DLD1 (cell line): Measurements from ENCODE around the gene ZNF254.
"Not testable (repeated sequence)": the region's sequence is repeated elsewhere in the genome, so short reads cannot be mapped to it uniquely, and the experiment has no call there.

ENCODE experiments used
- in situ Hi-C: cut with HindIII; loops from 2 replicates; pipeline ENCODE4 v1.10.0; 2017; ENCODE audit warnings: low sequenced_read_pairs

ZNF254 gene

GRCh38 chr19:24071078-24071477, 15.9 kb upstream of the ZNF254 start:
- in situ Hi-C loops: no loop called here

GRCh38 chr19:24072720-24073119, 14.3 kb upstream of the ZNF254 start:
- in situ Hi-C loops: no loop called here

DNA sequence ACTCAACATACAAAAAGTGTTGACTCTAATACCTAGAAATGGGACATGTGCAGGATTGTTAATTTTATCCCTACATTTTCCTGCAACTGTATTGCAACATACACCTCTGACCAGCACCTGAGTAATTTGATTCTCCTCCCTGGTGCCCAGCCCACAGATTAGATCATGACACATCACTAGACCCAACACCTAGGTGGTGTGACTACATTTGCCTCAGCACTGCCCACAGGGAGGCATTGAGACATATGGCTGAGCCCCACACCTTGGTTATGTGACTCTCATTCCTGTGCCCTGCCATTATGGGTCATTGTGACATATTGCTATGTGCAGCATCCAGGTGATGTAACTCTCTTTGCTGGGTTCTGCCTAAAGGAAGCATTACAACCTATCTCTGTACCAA, 13.2 kb upstream of the ZNF254 start:
- in situ Hi-C loops: no loop called here

DNA sequence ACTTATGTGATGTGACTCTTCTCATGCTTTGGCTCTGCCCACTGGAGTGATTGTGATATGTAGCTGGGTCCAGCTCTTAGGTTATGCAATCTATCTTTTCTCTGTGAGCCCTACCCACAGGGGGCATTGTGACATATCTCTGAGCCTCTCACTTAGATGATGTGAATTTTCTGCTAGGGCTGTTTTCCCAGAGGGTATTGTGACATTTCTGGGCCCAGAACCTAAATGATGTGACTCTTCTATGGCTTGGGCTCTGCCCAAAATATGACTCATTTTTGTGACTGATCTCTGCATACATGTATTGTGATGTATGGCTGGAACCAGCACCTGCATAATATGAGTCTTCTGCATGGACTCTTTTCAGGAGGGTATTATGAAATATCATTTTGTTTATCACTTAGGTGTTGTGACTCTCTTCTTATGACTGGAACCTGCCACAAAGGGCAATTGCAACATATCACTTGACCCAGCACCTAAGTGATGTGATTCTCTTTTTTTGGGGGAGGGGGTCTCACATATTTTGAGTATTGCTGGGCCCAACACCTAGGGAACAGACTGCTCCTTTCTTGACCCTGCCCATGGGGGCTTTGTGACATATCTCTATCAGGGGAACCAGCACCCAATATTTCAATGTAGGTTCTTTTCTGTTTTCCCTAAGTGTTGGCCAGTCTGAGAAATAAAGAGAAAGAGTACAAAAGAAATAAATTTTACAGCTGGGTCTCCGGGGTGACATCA, 12.1 kb upstream of the ZNF254 start:
- in situ Hi-C loops: no loop called here

- in situ Hi-C loops: not testable (repeated sequence)
Observed at GRCh38 chr19:24075530-24075929, 11.5 kb upstream of the ZNF254 start.

GRCh38 chr19:24078680-24079079, 8.3 kb upstream of the ZNF254 start:
- in situ Hi-C loops: no loop called here

DNA sequence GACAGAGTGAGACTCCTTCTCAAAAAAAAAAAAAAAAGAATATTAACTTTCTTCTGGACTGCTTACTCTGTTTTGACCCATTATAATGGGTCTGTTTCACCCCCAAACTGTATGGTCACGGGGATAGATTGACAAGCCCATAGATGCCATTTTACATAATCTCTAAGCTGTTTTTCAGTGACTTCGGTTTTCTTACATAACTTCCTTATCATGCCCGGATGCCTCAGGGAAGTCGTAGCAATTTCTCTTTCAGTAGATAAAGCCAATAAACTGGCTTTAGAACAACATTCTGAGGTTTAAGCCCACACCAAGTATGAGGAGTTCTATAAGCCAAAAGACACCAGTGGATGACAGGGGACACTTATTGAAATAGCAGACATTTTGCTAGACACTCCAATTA, 5.9 kb upstream of the ZNF254 start:
- in situ Hi-C loops: no loop called here

DNA sequence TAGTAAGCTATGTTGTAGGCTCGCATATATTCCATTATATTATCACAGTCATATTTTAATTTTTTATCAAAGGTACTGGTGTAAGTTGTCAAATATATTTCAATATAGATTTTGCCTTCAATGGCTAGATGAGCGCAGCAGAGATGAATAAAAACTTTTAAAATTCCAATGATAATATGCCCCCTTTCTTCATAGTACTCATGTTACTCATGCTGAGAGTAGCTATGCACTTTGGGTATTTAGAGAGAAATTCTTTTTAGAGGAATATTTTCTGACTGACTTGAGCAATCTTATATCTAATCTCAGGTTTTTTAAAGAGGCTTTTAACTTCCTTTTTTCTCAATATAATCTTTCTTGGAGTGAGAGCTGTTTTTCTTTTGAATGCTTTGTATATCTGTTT, 11.4 kb downstream of the ZNF254 start:
- in situ Hi-C loops: no loop called here

DNA sequence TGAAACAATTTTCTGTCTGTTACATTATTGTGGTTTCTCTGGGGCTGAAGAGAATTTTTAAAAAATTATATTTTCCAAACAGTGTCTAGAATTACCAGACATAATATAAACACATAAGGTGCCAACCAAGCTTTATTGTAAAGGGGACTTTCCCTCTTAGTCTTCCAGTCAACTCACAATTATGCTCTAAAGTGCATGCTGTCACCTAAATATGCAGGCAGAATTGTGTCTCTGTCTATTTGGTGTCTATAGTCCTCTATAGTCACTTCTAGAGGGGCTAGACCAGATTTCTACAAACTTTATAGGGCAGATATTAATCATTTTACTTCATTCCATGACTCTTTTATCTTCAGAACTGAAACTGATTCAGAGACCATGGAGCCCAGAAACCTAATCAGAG, 12.8 kb downstream of the ZNF254 start:
- in situ Hi-C loops: no loop called here

DNA sequence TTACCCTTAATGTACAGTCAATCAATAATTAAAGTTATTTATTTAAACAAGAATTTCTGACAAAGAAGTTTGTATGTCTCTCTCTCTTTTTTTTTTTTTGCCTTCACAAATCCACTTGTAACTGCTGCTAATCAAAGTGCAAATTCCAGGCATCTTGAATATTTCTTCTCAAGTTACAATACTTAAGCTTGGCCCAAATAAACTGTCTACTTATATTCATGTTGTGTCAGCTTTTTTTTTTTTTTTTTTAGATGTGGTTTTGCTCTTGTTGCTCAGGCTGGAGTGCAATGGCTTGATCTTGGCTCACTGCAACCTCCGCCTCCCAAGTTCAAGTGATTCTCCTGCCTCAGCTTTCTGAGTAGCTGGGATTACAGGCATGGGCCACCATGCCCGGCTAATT, 13.6 kb downstream of the ZNF254 start:
- in situ Hi-C loops: not testable (repeated sequence)

- in situ Hi-C loops: no loop called here
Observed at GRCh38 chr19:24101459-24102115, 14.6 kb downstream of the ZNF254 start.

DNA sequence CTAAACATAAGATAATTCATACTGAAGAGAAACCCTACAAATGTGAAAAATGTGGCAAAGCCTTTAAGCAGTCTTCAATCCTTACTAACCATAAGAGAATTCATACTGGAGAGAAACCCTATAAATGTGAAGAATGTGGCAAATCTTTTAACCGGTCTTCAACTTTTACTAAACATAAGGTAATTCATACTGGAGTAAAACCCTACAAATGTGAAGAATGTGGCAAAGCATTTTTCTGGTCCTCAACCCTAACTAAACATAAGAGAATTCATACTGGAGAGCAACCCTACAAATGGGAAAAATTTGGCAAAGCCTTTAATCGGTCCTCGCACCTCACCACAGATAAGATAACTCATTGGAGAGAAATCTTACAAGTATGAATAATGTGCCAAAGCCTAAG, 40.6 kb downstream of the ZNF254 start:
- in situ Hi-C loops: no loop called here

- in situ Hi-C loops: no loop called here
Observed at GRCh38 chr19:24140099-24140498, 53.1 kb downstream of the ZNF254 start.

DNA sequence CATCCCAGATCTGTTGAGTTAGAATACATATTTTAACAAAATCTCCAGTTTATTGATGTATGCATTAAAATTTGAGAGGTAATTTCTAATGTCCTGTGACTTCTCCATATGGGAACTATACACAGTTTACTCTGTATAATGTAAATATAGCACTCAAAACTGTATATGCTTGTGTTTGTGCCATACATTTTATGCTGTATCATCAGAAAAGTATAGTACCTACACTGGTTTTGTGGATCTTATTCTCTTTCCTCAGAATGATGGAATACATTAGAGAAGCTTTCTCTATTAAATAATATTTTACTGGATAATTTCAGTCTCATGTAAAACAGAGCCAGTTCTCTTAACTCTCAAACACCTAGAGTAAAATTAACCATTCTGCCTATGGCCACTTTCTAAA, 53.6 kb downstream of the ZNF254 start:
- in situ Hi-C loops: no loop called here

- in situ Hi-C loops: no loop called here
Observed at GRCh38 chr19:24141612-24142011, 54.6 kb downstream of the ZNF254 start.

DNA sequence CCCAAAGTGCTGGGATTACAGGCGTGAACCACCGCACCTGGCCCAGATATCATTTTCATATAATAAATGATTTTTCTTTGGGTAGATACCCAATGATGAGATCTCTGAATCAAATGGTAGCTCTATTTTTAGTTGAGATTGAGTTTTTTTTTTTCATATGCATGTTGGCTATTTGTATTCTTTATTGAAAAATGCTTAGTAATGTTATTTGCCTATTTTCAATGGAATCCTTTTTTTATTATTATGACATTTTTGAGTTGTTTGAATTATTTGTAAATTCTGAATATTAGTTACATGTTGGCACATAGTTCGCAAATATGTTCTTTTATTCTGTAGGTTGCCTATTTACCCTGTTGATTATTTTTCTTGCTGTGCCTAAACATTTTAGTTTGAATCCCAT, 55.8 kb downstream of the ZNF254 start:
- in situ Hi-C loops: no loop called here

- in situ Hi-C loops: no loop called here
Observed at GRCh38 chr19:24159707-24160106, 72.7 kb downstream of the ZNF254 start.

GRCh38 chr19:24166055-24166454, 79.1 kb downstream of the ZNF254 start:
- in situ Hi-C loops: no loop called here

DNA sequence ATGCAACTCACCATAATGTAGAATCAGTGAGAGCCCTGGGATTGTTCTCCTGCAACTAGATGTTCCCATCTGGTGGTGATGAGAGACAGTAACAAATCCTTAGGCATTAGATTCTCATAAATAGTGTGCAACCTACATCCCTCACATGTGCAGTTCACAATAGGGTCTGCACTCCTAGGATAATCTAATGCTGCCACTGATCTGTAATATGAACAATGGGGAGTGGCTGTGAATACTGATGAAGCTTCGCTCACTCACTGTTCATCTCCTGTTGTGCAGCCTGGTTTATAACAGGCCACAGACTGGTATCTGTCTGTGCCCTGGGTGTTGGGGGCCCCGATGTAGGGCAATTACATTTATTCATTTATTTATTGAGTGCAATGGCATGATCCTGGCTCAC, 86.9 kb downstream of the ZNF254 start:
- in situ Hi-C loops: no loop called here

DNA sequence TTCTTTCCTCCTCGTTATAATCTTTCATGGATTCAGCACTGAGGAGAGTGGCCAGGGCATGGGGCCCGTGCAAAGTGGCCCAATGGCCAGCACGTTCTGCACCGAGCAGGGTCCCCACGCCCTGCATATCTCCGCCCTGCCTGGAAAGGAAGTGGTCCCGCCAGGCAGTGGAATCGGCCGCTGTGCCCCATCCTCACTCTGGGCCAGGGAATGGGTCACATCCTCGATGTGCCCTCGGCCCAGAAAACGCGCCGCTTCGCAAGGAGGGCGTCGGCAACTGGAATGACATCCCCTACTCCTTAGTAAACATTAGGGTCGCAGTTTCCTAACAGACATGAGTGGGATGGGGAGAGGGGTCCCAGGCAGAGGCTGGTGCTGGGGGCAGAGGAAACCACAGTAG, 90.7 kb downstream of the ZNF254 start:
- in situ Hi-C loops: no loop called here

DNA sequence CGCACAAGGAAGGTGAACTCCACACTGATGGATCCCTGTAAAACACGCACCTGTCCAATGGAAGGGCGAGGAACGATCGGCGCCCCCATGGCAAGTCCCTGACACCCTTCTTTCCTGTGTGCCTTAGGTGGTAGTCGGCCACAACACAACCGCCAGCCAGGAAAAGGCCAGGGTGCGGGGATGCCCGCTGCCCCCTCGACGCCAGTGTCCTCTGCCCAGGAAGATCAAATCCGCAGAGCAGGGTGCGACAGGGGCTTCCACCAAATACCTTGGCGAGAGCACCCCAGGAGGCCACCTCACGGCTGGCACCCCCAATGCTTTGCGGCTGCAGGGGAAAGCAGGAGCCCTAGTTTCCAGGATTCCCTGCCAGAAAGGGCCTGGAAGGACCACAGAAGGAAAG, 91.2 kb downstream of the ZNF254 start:
- in situ Hi-C loops: no loop called here
